Liver (tissue), 9 donors: ENCODE results near the gene HCN3. TPM values are rescaled to one million over a fixed set of nuclear protein-coding genes. Genes with fewer than 3 reads are reported as not detected.
A peak's percentile ranks its signal among the peaks of the same experiment; 100 is the strongest.
"Not testable (repeated sequence)": the region's sequence is repeated elsewhere in the genome, so short reads cannot be mapped to it uniquely, and the experiment has no call there.

Experiments used
- DNase-seq: peaks from one replicate; pipeline ENCODE4 v3.0.0-alpha.2; 2017; ENCODE audit warnings: low spot score
- H3K27ac ChIP-seq, 2 donors: one replicate each; pipeline ENCODE4 v1.7.0; 2013; ENCODE audit warnings: inconsistent platforms in 2 of 2, low read length in 2 of 2, control low read depth in 1 of 2, low read depth in 1 of 2, mild to moderate bottlenecking in 1 of 2
- H3K27me3 ChIP-seq, 4 donors: one replicate each; pipeline versions ENCODE4 v1.6.1 to v1.7.0; 2013; ENCODE audit warnings: low read length in 3 of 4, inconsistent platforms in 1 of 4, mild to moderate bottlenecking in 1 of 4, moderate library complexity in 1 of 4; ENCODE audit not compliant: control insufficient read depth in 4 of 4, insufficient read depth in 4 of 4
- H3K36me3 ChIP-seq, 4 donors: one replicate each; pipeline versions ENCODE4 v1.6.1 to v1.7.0; 2013; ENCODE audit warnings: low read length in 3 of 4, mild to moderate bottlenecking in 3 of 4, low read depth in 1 of 4, moderate library complexity in 1 of 4; ENCODE audit not compliant: control insufficient read depth in 4 of 4, insufficient read depth in 3 of 4
- H3K4me1 ChIP-seq, 4 donors: one replicate each; pipeline versions ENCODE4 v1.6.1 to v1.7.0; 2013; ENCODE audit warnings: low read length in 3 of 4, mild to moderate bottlenecking in 3 of 4, moderate library complexity in 1 of 4; ENCODE audit not compliant: control insufficient read depth in 4 of 4, insufficient read depth in 4 of 4
- H3K4me3 ChIP-seq, 3 donors: one replicate each; pipeline versions ENCODE4 v1.6.1 to v1.7.0; 2013; ENCODE audit warnings: low read length in 3 of 3, control low read depth in 1 of 3, low read depth in 1 of 3, mild to moderate bottlenecking in 1 of 3
- H3K9ac ChIP-seq, 2 donors: one replicate each; pipeline ENCODE4 v1.7.0; 2013; ENCODE audit warnings: low read length in 2 of 2, mild to moderate bottlenecking in 2 of 2, moderate library complexity in 2 of 2, control low read depth in 1 of 2, low read depth in 1 of 2
- H3K9me3 ChIP-seq, 4 donors: one replicate each; pipeline versions ENCODE4 v1.6.1 to v1.7.0; 2013; ENCODE audit warnings: low read length in 3 of 4; ENCODE audit not compliant: control insufficient read depth in 4 of 4
- EGR1 ChIP-seq, 2 donors: IDR thresholded peaks; 2 replicates each; pipeline ENCODE4 v1.6.1; 2016 to 2018; ENCODE audit warnings: antibody characterized with exemption in 2 of 2, low read depth in 2 of 2
- FOXA2 ChIP-seq: IDR thresholded peaks from 2 replicates; pipeline ENCODE4 v1.6.1; 2016; ENCODE audit warnings: antibody characterized with exemption
- GABPA ChIP-seq, 2 donors: IDR thresholded peaks in 1 of 2; conservative IDR thresholded peaks in 1 of 2; 2 replicates each; pipeline ENCODE4 v1.6.1; 2016; ENCODE audit warnings: antibody characterized with exemption in 2 of 2, mild to moderate bottlenecking in 1 of 2, moderate library complexity in 1 of 2
- HNF4A ChIP-seq, 2 donors: conservative IDR thresholded peaks; 2 replicates each; pipeline ENCODE4 v1.6.1; 2016; ENCODE audit warnings: antibody characterized with exemption in 2 of 2, mild to moderate bottlenecking in 2 of 2
- HNF4G ChIP-seq: IDR thresholded peaks from 2 replicates; pipeline ENCODE4 v1.6.1; 2016; ENCODE audit warnings: antibody characterized with exemption
- JUND ChIP-seq, 2 donors: IDR thresholded peaks; 2 replicates each; pipeline ENCODE4 v1.6.1; 2016; ENCODE audit warnings: antibody characterized with exemption in 2 of 2
- NR2F2 ChIP-seq: IDR thresholded peaks from 2 replicates; pipeline ENCODE4 v1.6.1; 2016; ENCODE audit warnings: antibody characterized with exemption
- RXRA ChIP-seq, 2 donors: IDR thresholded peaks; 2 replicates each; pipeline ENCODE4 v1.6.1; 2017 to 2018; ENCODE audit warnings: antibody characterized with exemption in 2 of 2, mild to moderate bottlenecking in 1 of 2
- TAF1 ChIP-seq: conservative IDR thresholded peaks from 2 replicates; pipeline ENCODE4 v1.6.1; 2016; ENCODE audit warnings: antibody characterized with exemption, mild to moderate bottlenecking
- whole genome bisulfite sequencing: extraction: QIAGEN DNeasy Blood & Tissue Kit; methylation state at CpG from one replicate; pipeline ENCODE4 v1.1.7; 2013; 5-methylcytosine and 5-hydroxymethylcytosine counted together
- polyA plus RNA-seq, 2 donors: library from polyadenylated mRNA; stranded (reverse) in 1 of 2; unstranded in 1 of 2; fragments of 200-250 nt in 1 of 2; fragments of >200 nt in 1 of 2; fragmentation: Nextera tagmentation in 1 of 2; extraction: Ambion mirVana in 1 of 2; gene quantifications; one replicate each; pipeline versions ENCODE4 v1.2.1 to v1.2.3, GENCODE V29; 2013 to 2015
- total RNA-seq, 2 donors: library from RNA; depleted of rRNA; stranded (reverse); fragments of >200 nt; gene quantifications; one replicate each; pipeline ENCODE4 v1.2.3, GENCODE V29; 2014
- TF ChIP-seq, protein P1 (sequence below): IDR thresholded peaks from 2 replicates; pipeline ENCODE4 v1.6.1; 2016; ENCODE audit warnings: antibody characterized with exemption
- TF ChIP-seq, protein P2 (sequence below): IDR thresholded peaks from 2 replicates; pipeline ENCODE4 v1.6.1; 2016; ENCODE audit warnings: antibody characterized with exemption
- donor health status: healthy.
- donor health status: healthy.
- donor health status: healthy.
- donor health status: healthy.
- donor health status: healthy.

Gene HCN3
- total and polyA plus RNA-seq, 4 donors = 0.33 to 1.5 (median 0.93) TPM

DNA sequence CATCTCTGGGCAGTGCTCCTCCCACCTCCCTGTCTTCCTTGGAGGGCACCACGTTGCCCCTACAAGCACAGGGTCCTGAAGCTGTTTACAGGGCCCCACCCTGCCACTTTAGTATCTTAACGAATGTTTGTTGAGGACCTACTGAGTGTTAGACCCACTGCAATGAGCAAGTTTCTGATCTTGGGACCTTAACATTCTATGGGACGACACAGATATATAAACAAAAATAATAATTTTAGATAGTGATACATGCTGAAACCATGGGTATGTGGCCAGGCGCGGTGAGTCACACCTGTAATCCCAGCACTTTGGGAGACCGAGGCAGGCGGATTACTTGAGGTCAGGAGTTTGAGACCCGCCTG, 32.1 kb upstream of the HCN3 start:
- peaks cover 0 to 1% (median 0%) of the 10 kb centered on the region in 4 donors for H3K36me3 ChIP-seq
- H3K4me3 ChIP-seq = peak overlapping the region; percentile 70 to 96 (median 82)
- H3K27ac ChIP-seq = peak overlapping the region; percentile 89 to 91
- WGBS = 70% methylated on average over 8 of the region's 8 CpGs
- H3K4me1 ChIP-seq = peaks cover 1 to 27% (median 21%) of the 10 kb centered on the region in 4 donors
- DNase-seq = no peak
- H3K27me3 ChIP-seq = no peaks in the 10 kb centered on the region
- H3K9ac ChIP-seq = peak overlapping the region in 1 of 2 donors; percentile 36
- no peaks in the 10 kb centered on the region for H3K9me3 ChIP-seq
- TF ChIP-seq FOXA2 (no peak), EGR1 (IDR thresholded peaks at IDR 0.05; ENCODE audit: low read depth in 2 of 2) (no peak), RXRA (IDR thresholded peaks at IDR 0.05) (no peak), HNF4A (conservative IDR thresholded peaks at IDR 0.05) (no peak), HNF4G (no peak), NR2F2 (no peak), TAF1 (no peak), GABPA (IDR thresholded peaks at IDR 0.05 in 1 of 2, conservative IDR thresholded peaks at IDR 0.05 in 1 of 2) (no peak), JUND (IDR thresholded peaks at IDR 0.05) (no peak)
- TF ChIP-seq, protein P1, sequence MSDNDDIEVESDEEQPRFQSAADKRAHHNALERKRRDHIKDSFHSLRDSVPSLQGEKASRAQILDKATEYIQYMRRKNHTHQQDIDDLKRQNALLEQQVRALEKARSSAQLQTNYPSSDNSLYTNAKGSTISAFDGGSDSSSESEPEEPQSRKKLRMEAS = no peak
- TF ChIP-seq, protein P2, sequence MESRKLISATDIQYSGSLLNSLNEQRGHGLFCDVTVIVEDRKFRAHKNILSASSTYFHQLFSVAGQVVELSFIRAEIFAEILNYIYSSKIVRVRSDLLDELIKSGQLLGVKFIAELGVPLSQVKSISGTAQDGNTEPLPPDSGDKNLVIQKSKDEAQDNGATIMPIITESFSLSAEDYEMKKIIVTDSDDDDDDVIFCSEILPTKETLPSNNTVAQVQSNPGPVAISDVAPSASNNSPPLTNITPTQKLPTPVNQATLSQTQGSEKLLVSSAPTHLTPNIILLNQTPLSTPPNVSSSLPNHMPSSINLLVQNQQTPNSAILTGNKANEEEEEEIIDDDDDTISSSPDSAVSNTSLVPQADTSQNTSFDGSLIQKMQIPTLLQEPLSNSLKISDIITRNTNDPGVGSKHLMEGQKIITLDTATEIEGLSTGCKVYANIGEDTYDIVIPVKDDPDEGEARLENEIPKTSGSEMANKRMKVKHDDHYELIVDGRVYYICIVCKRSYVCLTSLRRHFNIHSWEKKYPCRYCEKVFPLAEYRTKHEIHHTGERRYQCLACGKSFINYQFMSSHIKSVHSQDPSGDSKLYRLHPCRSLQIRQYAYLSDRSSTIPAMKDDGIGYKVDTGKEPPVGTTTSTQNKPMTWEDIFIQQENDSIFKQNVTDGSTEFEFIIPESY = no peak

DNA sequence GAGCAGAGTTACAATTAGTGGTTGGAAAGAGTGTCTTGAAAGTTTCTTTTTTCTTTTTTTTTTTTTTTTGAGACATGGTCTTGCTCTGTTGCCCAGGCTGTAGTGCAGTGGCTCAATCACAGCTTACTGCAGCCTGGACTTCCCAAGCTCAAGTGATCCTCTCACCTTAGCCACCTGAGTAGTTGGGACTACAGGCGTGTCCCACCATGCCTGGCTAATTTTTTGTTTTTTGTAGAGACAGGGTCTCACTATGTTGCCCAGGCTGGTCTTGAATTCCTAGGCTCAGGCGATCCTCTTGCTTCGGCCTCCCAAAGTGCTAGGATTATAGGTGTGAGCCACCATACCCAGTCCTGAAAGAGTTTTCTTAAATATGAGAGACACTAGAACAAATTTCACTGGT, 30.5 kb upstream of the HCN3 start:
- WGBS = 97% methylated on average over 3 of the region's 3 CpGs
- H3K4me3 ChIP-seq, H3K9ac ChIP-seq, DNase-seq, H3K9me3 ChIP-seq, H3K27me3 ChIP-seq, H3K27ac ChIP-seq, H3K36me3 ChIP-seq: not testable (repeated sequence)
- peaks cover 0 to 27% (median 19%) of the 10 kb centered on the region in 4 donors for H3K4me1 ChIP-seq

DNA sequence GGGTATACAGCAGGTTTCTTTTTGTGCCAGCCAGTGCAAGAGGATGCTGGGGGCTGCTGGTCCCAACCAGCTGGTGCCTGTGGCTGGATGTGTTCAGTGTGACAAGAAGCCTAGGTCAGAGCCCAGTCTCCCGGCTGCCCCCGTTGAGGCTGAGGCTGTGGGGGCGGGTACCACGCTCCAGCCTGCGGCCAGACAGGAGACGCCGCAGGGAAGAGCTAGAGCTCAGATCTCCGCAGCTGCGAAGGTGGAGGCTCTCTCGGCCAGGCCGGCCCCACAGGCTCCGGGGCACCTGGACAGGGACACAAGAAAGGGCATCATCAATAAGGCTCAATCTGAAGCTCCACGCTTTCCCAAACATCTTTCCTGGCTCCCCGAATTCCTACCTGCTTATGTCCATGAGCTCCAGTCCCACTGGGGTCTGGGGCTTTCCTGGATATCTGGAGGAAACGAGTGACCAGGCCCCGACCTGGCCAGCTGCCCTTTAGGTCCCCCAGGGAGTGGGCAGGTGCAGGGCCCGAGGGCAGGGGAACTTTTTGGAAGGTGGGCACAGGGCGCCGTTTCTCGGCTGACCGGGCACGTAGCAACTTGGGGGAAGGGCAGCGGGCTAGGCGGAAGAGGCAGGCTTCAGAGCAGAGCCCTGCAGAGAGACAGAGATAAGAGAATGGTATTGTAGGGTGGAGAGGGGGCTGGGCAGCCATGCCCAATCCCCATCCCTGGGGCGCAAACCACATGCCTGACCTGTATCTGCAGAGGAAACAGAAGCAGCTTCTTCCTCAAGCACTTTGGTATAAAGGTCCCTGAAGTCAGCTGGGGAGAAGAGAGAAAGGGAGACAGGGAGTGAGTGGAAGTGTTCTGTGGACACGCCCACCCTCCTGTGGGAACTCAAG, 29.4 kb upstream of the HCN3 start:
- peaks cover 0 to 1% (median 0%) of the 10 kb centered on the region in 4 donors for H3K36me3 ChIP-seq
- H3K4me1 ChIP-seq = peaks cover 0 to 27% (median 19%) of the 10 kb centered on the region in 4 donors
- no peak overlapping the region for H3K4me3 ChIP-seq
- no peaks in the 10 kb centered on the region for H3K27me3 ChIP-seq
- no peaks in the 10 kb centered on the region for H3K9me3 ChIP-seq
- H3K27ac ChIP-seq = no peak overlapping the region
- TF ChIP-seq JUND (IDR thresholded peaks at IDR 0.05) (no peak), HNF4G (no peak), RXRA (IDR thresholded peaks at IDR 0.05) (no peak), TAF1 (no peak)
- TF ChIP-seq, protein P2 = no peak
- DNase-seq = peak; percentile 47
- H3K9ac ChIP-seq = no peak overlapping the region
- WGBS = 93% methylated on average over 26 of the region's 26 CpGs
